DOHH2 (cell line): ENCODE results near the gene ST8SIA6.

Source experiments
- H3F3A ChIP-seq: fragments of 200-600 bp; sonication (generic), shearing (Covaris generic); 2 replicates; pipeline ENCODE4 v1.6.0; 2016; ENCODE audit warnings: antibody characterized with exemption, mild to moderate bottlenecking; ENCODE audit not compliant: control insufficient read depth, insufficient read depth
- H3K27ac ChIP-seq: fragments of 200-600 bp; sonication (generic); 2 replicates; pipeline ENCODE4 v1.5.1; 2014; ENCODE audit warnings: low read depth, mild to moderate bottlenecking, low read length, moderate library complexity
- H3K27me3 ChIP-seq: fragments of 200-600 bp; sonication (generic); 2 replicates; pipeline ENCODE4 v1.6.1; 2014; ENCODE audit warnings: mild to moderate bottlenecking, low read length, mixed read lengths; ENCODE audit not compliant: control insufficient read depth
- H3K36me3 ChIP-seq: fragments of 200-600 bp; sonication (generic); 2 replicates; pipeline ENCODE4 v1.6.1; 2014; ENCODE audit warnings: mild to moderate bottlenecking, low read length, moderate library complexity, mixed read lengths; ENCODE audit not compliant: control insufficient read depth
- H3K4me1 ChIP-seq: fragments of 200-600 bp; sonication (generic); 2 replicates; pipeline ENCODE4 v1.6.1; 2014; ENCODE audit warnings: mild to moderate bottlenecking, low read length, mixed read lengths; ENCODE audit not compliant: control insufficient read depth
- H3K4me2 ChIP-seq: fragments of 200-600 bp; sonication (generic); 2 replicates; pipeline ENCODE4 v1.6.0; 2014; ENCODE audit warnings: mild to moderate bottlenecking, low read length, moderate library complexity
- H3K4me3 ChIP-seq: fragments of 200-600 bp; sonication (generic); 2 replicates; pipeline ENCODE4 v1.5.1; 2014; ENCODE audit warnings: mild to moderate bottlenecking, low read length, mixed read lengths
- H3K79me2 ChIP-seq: fragments of 200-600 bp; sonication (generic); 2 replicates; pipeline ENCODE4 v1.6.1; 2014; ENCODE audit warnings: mild to moderate bottlenecking, low read length, mixed read lengths; ENCODE audit not compliant: control insufficient read depth
- H3K9me2 ChIP-seq: fragments of 200-600 bp; sonication (generic); replicated peaks from 2 replicates; pipeline ENCODE4 v1.6.1; 2014; ENCODE audit warnings: mild to moderate bottlenecking, low read length, mixed read lengths; ENCODE audit not compliant: control insufficient read depth
- H3K9me3 ChIP-seq: fragments of 200-600 bp; sonication (generic); 2 replicates; pipeline ENCODE4 v1.6.1; 2014; ENCODE audit warnings: antibody characterized with exemption, low read length, mixed read lengths; ENCODE audit not compliant: control insufficient read depth, insufficient read depth
- H4K20me1 ChIP-seq: fragments of 200-600 bp; sonication (generic); 2 replicates; pipeline ENCODE4 v1.6.0; 2014; ENCODE audit warnings: low read depth, mild to moderate bottlenecking, antibody characterized with exemption, low read length, moderate library complexity; ENCODE audit not compliant: control insufficient read depth, insufficient read depth
- EZH2phosphoT487 ChIP-seq: fragments of 200-600 bp; sonication (generic); IDR thresholded peaks from 2 replicates; pipeline ENCODE4 v1.6.1; 2017; ENCODE audit warnings: borderline replicate concordance, mild to moderate bottlenecking, antibody characterized with exemption, low read length, moderate library complexity, mixed read lengths
- TF ChIP-seq, protein P1 (sequence below): fragments of 200-600 bp; sonication (generic); IDR thresholded peaks from one replicate; pipeline ENCODE4 v1.5.1; 2014; ENCODE audit warnings: antibody characterized with exemption, mild to moderate bottlenecking, low read depth, low read length; ENCODE audit not compliant: poor library complexity, severe bottlenecking

Gene ST8SIA6

GRCh38 chr10:17344206-17344605 lies 110.2 kb downstream of the ST8SIA6 start:
- no peaks in the 10 kb centered on the region for H4K20me1 ChIP-seq
- H3K27me3 ChIP-seq: no peaks in the 10 kb centered on the region
- no peaks in the 10 kb centered on the region for H3K36me3 ChIP-seq
- H3K9me2 ChIP-seq: no peaks in the 10 kb centered on the region
- H3K9me3 ChIP-seq: peaks cover 5% of the 10 kb centered on the region; the same call in 1 of the 2 replicates
- TF ChIP-seq, protein P1, sequence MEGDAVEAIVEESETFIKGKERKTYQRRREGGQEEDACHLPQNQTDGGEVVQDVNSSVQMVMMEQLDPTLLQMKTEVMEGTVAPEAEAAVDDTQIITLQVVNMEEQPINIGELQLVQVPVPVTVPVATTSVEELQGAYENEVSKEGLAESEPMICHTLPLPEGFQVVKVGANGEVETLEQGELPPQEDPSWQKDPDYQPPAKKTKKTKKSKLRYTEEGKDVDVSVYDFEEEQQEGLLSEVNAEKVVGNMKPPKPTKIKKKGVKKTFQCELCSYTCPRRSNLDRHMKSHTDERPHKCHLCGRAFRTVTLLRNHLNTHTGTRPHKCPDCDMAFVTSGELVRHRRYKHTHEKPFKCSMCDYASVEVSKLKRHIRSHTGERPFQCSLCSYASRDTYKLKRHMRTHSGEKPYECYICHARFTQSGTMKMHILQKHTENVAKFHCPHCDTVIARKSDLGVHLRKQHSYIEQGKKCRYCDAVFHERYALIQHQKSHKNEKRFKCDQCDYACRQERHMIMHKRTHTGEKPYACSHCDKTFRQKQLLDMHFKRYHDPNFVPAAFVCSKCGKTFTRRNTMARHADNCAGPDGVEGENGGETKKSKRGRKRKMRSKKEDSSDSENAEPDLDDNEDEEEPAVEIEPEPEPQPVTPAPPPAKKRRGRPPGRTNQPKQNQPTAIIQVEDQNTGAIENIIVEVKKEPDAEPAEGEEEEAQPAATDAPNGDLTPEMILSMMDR: no peak
- TF ChIP-seq EZH2phosphoT487: no peak
- H3K79me2 ChIP-seq: no peaks in the 10 kb centered on the region
- no peaks in the 10 kb centered on the region for H3F3A ChIP-seq
- no peak overlapping the region for H3K4me2 ChIP-seq
- H3K4me3 ChIP-seq: no peak overlapping the region
- no peaks in the 10 kb centered on the region for H3K4me1 ChIP-seq
- no peak overlapping the region for H3K27ac ChIP-seq

- H3K9me3 ChIP-seq: peaks cover 5% of the 10 kb centered on the region; the same call in 1 of the 2 replicates
- no peak for TF ChIP-seq EZH2phosphoT487
- TF ChIP-seq, protein P1: no peak
- no peak overlapping the region for H3K4me3 ChIP-seq
- H3K27ac ChIP-seq: no peak overlapping the region
- no peaks in the 10 kb centered on the region for H3F3A ChIP-seq
- H3K4me2 ChIP-seq: no peak overlapping the region
- H3K9me2 ChIP-seq: no peaks in the 10 kb centered on the region
- H3K4me1 ChIP-seq: no peaks in the 10 kb centered on the region
- H3K36me3 ChIP-seq: no peaks in the 10 kb centered on the region
- no peaks in the 10 kb centered on the region for H4K20me1 ChIP-seq
- H3K27me3 ChIP-seq: no peaks in the 10 kb centered on the region
- no peaks in the 10 kb centered on the region for H3K79me2 ChIP-seq
Observed at GRCh38 chr10:17343118-17343517, 111.3 kb downstream of the ST8SIA6 start.

- H3K27me3 ChIP-seq: no peaks in the 10 kb centered on the region
- H3F3A ChIP-seq: no peaks in the 10 kb centered on the region
- H3K9me2 ChIP-seq: no peaks in the 10 kb centered on the region
- H3K4me1 ChIP-seq: no peaks in the 10 kb centered on the region
- no peak overlapping the region for H3K4me2 ChIP-seq
- H3K4me3 ChIP-seq: no peak overlapping the region
- no peaks in the 10 kb centered on the region for H3K79me2 ChIP-seq
- no peak for TF ChIP-seq EZH2phosphoT487
- TF ChIP-seq, protein P1: no peak
- H3K36me3 ChIP-seq: no peaks in the 10 kb centered on the region
- H3K27ac ChIP-seq: no peak overlapping the region
- H4K20me1 ChIP-seq: no peaks in the 10 kb centered on the region
- peaks cover 5% of the 10 kb centered on the region; the same call in 1 of the 2 replicates for H3K9me3 ChIP-seq
Observed at GRCh38 chr10:17340144-17340829, 114.1 kb downstream of the ST8SIA6 start.
